Sciatic nerve (tissue), 2 donors: ENCODE data around the gene NEUROD4. TPM values are rescaled to one million over a fixed set of nuclear protein-coding genes. Genes with fewer than 3 reads are reported as not detected.

Experiments
- ATAC-seq: fragments of 200-7000 bp; cut with Tn5 transposase; one replicate; pipeline ENCODE4 v1.9.1; 2020; ENCODE audit warnings: mild to moderate bottlenecking, moderate library complexity
- DNase-seq: peaks from one replicate; pipeline ENCODE4 v3.0.0-alpha.2; 2020; ENCODE audit warnings: low spot score
- intact Hi-C: fragments of 100-400 bp; cut with DNase I; formaldehyde crosslinking; loops from one replicate; pipeline ENCODE4 v1.14.2; 2022
- total RNA-seq: library from RNA; stranded (reverse); fragmentation: NEBNext Ultra II Directional; extraction: Animal tissue kit (Norgen Biotek cat#: 25700); gene quantifications from one replicate; pipeline ENCODE4 v1.2.1, GENCODE V29; 2021
- donor health status: DM: no; HTN: no; CAD: no.
- donor health status: DM: no; HTN: no; CAD: no.

The NEUROD4 gene
- total RNA-seq, 1 donor from 2014 or later, result not detected

DNA sequence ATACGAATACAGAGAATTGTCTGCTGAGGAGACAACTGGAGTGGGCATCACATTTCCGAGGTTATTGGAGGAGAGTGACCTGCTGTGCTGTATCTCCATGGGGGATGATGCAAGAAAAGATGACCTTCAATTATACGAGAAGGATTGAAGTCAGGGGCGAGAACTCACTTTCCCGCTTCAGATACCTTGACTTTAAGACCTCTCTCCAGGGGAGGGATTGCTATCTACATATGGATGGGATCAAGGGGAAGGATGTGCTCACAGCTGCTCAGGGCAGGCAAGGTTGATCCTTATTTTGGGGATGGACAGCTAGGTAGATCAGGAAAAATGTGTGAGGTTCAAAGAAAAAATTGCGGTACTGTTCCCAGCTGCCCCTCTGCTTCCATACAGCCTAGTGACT lies 24.4 kb downstream of the NEUROD4 start:
- DNase-seq (no peak), ATAC-seq (no peak)
- intact Hi-C loops, result no loop called here

DNA sequence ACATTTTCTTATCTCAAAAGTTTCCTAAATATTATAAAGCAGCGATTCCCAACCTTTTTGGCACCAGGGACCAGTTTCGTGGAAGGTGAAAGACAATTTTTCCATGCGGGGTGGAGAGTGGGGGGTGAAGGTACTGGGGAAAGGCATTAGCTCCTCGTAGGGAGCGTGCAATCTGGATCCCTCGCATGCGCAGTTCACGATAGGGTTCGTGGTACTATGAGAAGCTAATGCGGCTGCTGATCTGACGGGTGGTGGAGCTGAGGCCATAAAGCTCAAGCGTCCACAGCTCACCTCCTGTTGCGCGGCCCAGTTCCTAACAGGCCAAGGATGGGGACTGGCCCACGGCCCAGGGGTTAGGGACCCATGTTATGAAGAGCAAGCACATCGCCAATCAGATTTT lies 29.9 kb downstream of the NEUROD4 start:
- intact Hi-C loops, result no loop called here
- ATAC-seq (no peak), DNase-seq (no peak)

DNA sequence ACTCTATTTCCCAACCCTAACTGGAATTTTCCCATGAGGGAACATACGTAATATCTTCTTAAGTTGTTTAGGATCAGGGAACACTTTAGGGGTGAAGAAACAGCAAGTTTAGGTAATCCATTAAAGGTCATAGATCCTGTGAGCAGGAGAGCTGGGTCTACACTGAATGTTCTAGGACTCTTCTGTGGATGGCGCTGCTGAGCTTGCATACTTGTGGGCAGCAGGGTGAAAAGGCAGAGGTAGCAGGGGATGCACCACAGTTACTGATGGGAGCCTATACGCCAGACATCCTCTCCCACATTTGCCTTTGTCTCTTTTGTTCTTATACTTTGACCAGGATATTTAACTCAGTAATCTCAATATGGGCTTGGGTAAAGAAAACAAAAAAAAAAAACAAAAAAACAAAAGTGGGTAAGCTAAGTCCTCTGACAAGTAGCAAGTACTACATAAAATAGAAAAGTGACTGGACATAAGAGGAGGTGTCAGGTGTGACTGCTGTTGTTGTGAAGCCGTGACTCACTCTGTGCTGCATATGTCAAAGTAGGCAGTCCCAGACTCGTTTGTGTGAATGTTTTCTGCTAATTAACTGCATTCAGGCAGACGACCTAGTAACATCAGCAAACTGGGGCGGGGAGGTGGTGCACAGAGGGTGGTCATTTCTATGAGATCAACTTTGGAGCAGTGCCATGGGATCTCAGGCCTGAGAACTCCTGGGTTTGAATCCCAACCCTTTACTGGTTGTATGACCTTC lies 31.6 kb downstream of the NEUROD4 start:
- ATAC-seq (no peak), DNase-seq (no peak)
- intact Hi-C loops, result no loop called here

DNA sequence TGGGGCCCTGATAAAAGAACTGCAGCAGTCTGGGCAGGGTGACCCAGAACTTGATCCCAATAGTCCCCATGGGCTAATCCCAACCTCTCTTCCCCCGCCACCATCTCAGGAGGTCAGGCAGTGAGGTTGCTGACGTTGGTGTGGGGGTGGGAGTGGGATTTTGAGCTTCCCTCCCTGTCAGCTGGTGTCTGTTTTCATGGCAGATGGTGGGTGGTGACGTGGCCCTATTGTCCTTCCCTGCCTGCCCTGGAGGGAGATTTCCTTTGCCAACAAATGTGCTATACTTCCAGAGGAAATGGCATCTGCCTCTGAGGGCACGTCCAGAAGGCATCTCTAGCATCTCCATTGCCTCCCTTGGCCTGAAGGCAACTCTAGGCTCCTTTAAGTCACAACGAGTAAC lies 37.7 kb downstream of the NEUROD4 start:
- intact Hi-C loops, result no loop called here
- ATAC-seq (no peak), DNase-seq (no peak)

DNA sequence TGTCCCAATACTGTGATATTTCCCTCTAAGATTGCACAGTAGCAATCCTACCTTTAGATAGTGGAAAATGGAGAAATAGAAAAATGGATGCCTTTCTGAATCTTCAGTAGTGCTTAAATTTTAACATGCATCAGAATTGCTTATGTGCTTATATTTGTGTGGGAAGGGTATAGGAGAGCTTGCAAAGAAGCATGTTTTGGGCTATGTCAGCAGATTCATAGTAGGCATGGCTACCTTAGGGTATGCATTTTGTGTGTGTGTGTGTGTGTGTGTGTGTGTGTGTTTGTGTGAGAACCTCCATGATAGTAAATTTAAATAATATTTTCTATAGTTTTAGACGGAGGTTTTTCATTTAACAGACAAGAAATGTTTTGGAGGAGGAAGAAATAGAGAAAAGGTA lies 38.3 kb downstream of the NEUROD4 start:
- ATAC-seq, result no peak
- no peak for DNase-seq
- intact Hi-C loops, result no loop called here

DNA sequence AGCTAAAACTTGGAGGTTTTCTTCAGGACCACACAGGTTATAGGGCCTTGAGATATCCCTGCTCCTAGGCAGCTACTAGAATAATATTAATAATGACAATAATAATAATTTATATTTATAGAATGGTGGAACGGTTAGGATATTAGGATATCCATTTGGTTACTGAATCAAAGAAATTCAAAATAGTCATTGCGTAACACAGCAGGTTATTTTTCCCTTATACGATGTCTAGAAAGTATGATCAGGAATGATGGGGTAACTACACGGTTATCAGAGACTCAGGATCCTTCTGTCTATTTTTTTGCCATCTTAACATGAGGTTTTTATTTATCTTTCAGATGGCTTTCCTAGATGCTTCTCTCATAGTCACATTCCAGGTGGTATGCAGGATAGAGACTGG lies 39.0 kb downstream of the NEUROD4 start:
- DNase-seq (no peak), ATAC-seq (no peak)
- intact Hi-C loops, result no loop called here

DNA sequence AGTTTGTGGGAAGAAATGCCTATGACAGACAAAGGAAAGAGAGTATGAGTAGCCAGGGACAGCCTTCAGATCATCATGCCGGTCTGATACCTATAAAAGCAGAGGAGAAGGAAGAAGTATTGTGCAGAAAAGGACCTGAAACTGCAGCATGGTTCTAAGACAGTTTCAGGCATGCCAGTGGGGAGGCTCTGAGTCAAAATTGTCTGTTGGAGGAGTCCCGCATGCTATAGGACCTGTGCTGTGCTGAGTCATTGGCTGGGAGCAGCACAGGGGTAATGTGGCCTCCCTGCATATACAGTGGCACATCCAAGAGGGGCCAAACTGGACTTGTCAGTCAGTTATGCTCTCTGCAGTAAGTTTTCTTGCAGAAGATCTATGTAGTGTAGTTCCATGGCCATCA lies 40.7 kb downstream of the NEUROD4 start:
- intact Hi-C loops, result loop anchor here (10.0 kb wide), 1 partner anchor 66 kb away; no protein-coding TSS in a partner anchor
- DNase-seq (no peak), ATAC-seq (no peak)

DNA sequence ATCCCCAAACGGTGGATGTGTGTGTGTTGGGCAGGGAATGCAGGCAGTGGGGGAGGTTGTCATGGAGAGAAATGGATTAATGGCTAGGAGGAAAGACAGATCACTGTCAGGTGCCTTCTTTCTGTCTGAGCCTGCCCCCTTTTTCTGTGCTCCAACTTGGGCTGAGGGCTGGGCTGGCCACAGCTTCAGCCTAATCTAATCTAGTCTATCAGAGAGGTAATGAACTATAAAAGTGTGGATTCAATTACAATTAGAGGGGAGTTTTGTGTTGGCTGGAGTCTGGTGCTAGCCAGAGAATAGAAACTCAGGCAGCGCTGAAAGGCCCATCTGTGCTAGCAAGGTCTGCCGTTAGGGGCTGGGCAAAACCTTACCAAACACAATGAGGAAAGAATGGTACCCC lies 41.2 kb downstream of the NEUROD4 start:
- ATAC-seq, result no peak
- intact Hi-C loops, result loop anchor here (10.0 kb wide), 1 partner anchor 66 kb away; no protein-coding TSS in a partner anchor

DNA sequence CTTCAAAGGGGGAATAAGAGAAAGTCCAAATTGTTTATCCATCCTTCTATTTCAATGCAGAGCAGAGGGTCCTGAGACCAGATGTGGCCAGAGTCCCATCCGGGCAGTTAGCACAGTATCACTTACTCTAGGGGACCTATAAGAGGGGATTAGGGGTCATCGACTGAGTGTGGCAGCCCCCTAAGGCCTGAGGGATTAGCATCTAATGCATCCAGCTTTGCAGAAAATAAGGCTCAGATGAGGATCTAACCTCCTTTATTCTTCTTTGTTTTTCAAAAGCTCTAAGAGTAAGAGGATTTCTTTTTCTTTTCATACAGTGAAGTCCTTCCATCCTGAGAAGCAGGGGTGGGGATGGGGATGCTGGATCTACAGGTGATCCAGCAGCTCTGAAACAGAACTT lies 43.5 kb downstream of the NEUROD4 start:
- no peak for ATAC-seq
- intact Hi-C loops, result loop anchor here (10.0 kb wide), 1 partner anchor 68 kb away; no protein-coding TSS in a partner anchor
- no peak for DNase-seq

More for the DNA sequence above, 41.2 kb downstream of the NEUROD4 start:
- DNase-seq, result no peak

DNA sequence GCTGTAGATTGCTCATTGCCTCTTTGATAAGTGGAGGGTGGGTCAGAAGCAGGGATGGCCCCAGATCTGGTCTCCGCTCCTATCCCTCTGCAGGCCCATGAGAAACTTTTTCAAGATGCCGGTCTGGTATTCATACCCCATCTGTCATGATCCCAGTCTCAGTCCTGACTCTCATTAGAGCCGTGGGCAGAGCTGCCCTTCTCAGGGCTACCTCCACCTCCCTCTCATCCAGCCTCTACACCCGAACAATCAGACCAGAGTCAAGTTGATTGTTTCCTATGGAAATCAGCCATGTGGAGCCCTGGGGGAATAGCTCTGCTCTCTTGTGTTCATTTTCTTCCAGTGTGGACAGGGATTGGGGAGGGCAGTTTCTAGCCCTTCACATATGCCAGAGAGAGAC lies 45.8 kb downstream of the NEUROD4 start:
- ATAC-seq (no peak), DNase-seq (no peak)
- intact Hi-C loops, result loop anchor here (10.0 kb wide), 1 partner anchor 71 kb away; no protein-coding TSS in a partner anchor

DNA sequence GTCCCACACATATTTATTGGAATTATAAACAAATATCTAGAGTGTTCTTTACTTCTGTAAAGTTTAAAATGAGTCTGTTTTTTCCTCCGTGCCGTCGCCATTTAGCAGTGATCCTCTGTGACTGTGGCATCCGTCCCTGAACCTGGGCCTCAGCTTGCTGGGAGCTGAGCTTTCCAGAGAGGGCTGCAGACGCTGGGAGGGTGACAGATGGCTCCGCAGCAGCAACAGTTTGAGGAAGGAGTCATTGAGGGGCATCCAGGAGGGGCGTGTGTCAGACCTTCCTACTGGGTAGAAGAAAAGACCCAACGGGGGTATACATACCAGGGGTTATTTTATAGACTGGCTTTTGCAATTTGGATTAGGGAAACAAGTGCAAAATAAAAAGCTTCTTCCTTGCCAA lies 47.9 kb downstream of the NEUROD4 start:
- ATAC-seq (no peak), DNase-seq (no peak)
- intact Hi-C loops, result loop anchor here (10.0 kb wide), 1 partner anchor 73 kb away; no protein-coding TSS in a partner anchor

DNA sequence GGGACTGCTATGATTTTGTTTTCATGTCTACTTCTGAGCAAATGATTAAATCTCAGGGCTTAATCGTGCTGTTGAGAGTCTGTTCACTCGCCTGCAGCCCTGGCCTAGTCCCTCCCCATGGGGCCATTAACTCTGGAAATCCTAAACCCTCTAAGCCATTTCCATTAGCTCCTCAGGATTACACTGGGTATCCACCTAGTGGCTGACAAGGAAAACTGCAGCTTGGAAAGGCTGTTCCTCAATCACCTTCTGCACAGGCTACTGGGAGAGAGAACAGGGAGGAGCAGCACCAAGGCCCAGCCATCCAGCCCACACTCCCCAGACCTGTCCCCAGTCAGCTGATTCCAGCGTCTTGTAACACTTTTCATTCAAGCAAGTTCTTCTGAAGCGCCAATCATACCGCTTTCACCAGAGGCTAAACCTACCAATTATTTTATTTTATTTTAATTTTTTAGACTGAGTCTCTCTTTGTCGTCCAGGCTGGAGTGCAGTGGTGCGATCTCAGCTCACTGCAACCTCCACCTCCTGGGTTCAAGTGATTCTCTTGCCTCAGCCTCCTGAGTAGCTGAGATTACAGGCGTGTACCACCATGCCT lies 48.7 kb downstream of the NEUROD4 start:
- no peak for DNase-seq
- ATAC-seq, result peak; percentile 82
- intact Hi-C loops, result loop anchor here (10.0 kb wide), 1 partner anchor 74 kb away; no protein-coding TSS in a partner anchor

DNA sequence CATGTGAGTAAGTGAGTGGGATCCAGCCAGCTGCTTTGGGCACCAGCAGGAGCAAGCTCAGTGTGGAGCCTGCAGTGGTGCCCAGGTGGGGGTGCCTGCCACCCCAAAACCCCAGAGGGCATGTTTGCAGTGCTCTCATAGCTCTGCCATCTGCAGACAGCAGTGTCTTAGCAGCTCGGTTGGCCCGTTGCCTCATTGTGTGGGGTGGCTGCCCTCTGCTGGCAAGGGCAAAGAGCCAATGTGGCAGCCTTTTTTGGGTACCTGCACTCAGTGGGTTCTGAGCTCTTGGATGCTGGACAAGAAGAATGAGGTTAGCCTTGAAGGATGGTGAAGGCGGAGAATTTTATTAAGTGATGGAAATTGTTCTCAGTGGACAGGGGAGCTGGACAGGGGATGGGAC lies 52.3 kb downstream of the NEUROD4 start:
- ATAC-seq, result no peak

DNA sequence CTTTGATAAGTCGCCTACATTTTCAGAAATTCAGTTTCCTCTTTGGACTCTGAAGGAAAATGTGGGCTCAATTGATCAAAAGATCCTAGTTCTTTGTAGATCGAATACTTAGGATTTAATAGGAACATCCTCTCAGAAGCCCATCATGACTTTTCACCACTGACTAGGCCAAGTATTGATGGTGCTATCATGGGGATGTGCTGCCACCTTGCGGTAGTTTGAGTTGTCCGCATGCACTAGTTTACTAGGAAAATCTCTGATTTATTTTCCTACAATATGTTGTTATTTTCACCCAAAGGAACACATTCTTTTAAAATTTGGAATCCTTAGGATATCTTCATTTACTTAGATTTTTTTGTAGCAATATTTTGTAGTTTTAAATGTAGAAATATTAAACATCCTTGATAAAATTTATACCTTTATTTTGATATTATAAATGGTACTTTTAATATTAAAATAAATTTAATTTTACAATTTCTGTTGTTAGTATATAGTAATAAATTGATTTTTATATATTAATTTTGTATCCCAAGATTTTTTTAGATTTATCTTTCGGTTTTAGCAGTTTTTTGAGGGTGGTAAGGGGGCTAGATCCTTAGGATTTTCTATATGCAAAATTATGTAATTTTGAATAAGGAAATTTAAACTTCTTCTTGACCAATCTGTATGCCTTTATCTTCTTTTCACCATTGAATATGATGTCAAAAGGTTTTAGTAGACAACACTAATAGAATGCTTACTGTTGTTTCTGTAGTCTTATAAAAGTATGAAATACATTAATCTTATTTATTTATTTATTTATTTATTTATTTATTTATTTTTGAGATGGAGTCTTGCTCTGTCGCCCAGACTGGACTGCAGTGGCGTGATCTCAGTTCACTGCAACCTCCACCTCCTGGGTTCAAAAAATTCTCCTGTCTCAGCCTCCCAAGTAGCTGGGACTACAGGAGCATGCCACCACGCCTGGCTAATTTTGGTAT lies 53.6 kb downstream of the NEUROD4 start:
- ATAC-seq, result peak; percentile 69
- intact Hi-C loops, result no loop called here
- DNase-seq, result peak; percentile 86

More for the DNA sequence above, 52.3 kb downstream of the NEUROD4 start:
- intact Hi-C loops, result no loop called here
- DNase-seq, result no peak

DNA sequence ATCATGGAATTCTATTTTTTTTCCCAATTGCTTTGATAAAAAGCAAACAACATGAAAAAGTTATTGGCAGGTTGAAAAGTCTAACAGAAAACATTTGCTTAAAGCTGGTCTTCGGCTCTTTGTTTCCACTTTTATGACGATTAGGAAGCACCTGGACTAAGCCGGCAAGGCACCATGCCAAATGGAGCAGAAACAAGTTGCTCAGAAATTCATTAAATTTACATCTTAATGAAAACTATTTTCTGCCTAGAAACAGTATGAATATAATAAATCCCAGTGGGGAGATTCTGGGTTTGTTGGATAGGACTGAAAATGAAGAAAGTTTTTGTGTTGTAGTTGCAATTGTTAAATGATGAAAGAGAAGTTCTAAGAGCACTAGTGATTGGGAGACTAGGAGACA lies 55.0 kb downstream of the NEUROD4 start:
- ATAC-seq (no peak), DNase-seq (no peak)
- intact Hi-C loops, result no loop called here

Other genes with a start within 250 kb of the NEUROD4 start
- gene MUCL1, start 165.5 kb upstream of the NEUROD4 start, total RNA-seq, result not detected
- 3.1 TPM for gene TESPA1, start 35.2 kb upstream of the NEUROD4 start, total RNA-seq
- not detected for gene OR9K2, start 106.4 kb downstream of the NEUROD4 start, total RNA-seq
- gene OR10A7, start 201.1 kb downstream of the NEUROD4 start, total RNA-seq, result not detected
- gene OR6C74, start 224.6 kb downstream of the NEUROD4 start, total RNA-seq, result not detected